ENCODE results near the gene BCLAF1.

Gene BCLAF1, protein sequence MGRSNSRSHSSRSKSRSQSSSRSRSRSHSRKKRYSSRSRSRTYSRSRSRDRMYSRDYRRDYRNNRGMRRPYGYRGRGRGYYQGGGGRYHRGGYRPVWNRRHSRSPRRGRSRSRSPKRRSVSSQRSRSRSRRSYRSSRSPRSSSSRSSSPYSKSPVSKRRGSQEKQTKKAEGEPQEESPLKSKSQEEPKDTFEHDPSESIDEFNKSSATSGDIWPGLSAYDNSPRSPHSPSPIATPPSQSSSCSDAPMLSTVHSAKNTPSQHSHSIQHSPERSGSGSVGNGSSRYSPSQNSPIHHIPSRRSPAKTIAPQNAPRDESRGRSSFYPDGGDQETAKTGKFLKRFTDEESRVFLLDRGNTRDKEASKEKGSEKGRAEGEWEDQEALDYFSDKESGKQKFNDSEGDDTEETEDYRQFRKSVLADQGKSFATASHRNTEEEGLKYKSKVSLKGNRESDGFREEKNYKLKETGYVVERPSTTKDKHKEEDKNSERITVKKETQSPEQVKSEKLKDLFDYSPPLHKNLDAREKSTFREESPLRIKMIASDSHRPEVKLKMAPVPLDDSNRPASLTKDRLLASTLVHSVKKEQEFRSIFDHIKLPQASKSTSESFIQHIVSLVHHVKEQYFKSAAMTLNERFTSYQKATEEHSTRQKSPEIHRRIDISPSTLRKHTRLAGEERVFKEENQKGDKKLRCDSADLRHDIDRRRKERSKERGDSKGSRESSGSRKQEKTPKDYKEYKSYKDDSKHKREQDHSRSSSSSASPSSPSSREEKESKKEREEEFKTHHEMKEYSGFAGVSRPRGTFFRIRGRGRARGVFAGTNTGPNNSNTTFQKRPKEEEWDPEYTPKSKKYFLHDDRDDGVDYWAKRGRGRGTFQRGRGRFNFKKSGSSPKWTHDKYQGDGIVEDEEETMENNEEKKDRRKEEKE

DNA sequence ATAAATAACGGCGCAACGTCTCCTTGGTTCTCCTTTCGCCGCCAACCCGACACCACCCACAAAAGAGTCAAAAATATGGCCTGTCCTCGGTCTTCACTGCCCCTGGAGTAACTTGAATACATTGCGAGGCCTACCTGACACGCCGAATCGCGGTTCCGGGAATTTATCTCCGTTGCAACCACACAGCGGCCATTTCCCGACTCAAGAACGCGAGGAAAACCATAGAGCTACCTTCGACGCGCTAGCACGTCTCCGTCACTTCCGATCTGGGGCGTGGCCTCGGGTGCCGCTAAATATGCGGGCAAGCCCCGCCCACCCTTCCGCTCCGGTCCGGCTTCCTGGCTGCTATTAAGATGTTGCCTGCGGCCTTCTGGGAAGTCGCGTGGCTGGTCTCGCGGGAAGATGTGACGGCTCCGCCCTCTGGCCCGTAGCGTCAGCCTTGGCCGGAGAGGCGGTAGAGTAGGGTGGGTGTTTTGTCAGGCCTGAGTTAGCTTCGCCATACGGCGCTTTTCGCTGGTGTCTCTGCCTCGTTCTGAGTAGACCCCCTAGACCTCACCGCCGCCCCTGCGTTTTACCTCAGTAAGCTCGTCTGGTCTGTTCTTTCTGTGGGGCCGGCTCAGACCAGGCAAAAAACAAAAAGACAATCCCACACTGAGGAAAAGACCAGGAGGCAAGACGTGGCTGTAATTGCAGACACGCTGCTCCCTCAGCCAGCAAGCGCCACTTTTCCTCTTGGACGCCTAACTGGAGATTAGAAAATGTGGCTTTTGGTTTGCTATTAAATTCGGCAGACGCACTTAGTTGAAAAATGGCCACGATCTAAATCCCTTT lies at the start of gene BCLAF1:
Gene BCLAF1, minus strand, starts transcription at position 268 of the 831 bp plus-strand sequence. CDS start 9,980 bp downstream, outside the sequence.
- peak; percentile 100 for DNase-seq (ENCODE audit: low spot score)

DNA sequence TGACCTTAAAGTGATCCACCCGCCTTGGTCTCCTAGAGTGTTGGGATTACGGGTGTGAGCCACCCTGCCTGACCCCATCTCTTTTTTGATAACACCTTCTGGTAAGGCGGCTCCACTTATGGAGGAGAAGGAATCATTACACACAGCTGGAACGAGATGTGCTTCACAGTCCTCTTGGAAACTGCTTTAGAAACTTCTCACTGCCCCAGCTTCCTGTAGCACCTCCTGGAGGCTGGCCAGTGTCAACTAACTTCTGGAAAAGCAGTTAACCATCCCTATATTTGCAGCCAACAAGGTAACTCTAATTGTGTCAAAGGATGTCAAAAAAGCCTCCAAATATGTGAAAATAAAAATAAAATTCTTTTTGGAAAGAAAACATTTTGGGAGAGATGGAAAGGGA lies 48.8 kb upstream of the BCLAF1 start:
- DNase-seq (ENCODE audit: low spot score), result no peak

DNA sequence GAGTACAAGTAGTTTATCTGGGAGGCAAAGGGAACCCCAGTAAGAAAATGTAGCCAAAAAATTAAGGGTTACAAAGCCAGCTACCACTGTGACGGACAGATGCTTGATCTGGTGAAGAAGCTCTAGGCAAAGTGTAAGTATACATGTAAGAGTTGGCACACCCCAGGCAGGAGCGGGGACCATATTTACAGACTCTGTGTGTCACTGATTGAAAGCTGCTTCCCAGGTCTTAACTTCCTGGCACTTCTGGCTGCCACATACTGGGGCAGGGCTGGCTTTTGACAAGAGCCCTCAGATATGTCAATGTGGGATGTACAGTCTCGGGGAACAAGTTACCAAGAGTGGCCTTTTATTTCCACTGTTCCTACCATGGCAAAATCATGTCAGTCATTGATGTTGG lies 48.0 kb upstream of the BCLAF1 start:
- DNase-seq (ENCODE audit: low spot score), result no peak

DNA sequence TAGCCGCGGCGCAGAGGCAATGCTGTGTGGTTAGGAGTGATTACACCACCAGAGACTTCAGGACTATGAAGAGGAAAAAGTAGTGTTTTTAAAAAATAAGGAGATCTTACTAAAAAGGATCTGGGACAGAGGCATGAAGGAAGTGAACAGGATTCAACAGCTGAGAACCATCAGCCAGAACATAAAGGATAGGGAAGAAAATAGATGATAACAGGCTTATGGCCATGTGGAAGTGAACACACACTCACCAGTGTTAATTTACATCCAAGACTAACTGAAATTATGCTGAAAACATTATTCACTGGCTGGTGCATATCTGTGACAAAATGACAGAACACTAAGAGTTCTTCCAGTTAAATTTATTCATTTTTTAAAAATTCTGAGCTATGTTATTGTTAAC lies 47.5 kb upstream of the BCLAF1 start:
- DNase-seq (ENCODE audit: low spot score), result no peak

DNA sequence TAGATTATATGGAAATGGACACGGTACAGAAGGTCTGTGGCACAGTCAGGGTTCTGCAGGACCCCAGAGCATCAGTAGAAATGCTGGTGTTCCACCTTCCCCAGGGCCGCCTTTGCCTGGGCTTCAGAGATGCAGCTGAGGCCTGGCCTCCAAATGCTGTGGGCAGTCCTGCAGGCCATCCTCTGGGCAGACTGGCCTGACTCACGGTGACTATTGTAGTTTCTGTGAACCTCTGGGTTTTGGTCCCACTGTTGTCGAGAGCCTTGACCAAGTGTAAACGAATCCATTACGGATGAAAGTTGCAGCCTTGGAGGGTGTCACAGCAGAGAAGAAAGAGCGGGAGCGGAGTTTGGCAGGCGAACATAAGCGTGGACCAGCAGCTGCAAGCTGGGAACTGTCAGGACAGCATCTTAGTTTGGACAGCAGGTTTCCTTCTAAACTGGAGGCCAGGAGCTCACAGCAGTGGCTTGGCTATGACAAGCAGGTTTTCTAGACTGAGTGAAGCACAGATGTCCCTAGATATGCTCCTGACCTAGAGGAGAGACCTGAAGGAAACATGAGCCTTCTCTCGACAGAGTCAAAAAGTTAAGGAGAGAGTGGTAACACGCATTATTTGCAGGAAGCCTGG lies 46.2 kb upstream of the BCLAF1 start:
- DNase-seq (ENCODE audit: low spot score), result no peak

DNA sequence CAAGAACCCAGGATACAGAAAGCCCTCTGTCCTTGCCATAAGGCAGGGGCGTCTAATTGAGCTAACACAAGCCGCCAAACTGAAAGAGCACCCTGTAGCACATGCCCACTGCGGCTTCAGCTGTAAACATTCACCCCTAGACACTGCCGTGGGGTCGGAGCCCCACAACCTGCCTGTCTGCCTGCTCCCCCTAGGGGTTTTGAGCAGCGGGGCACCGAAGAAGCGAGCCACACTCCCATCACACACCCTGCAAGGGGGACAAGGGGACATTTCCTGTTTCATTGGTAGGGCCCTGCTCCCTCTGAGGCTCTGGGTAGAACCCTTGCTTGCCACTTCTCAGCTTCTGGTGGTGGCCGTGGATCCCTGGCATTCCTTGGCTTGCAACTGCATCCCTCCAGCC lies 45.2 kb upstream of the BCLAF1 start:
- no peak for DNase-seq (ENCODE audit: low spot score)

DNA sequence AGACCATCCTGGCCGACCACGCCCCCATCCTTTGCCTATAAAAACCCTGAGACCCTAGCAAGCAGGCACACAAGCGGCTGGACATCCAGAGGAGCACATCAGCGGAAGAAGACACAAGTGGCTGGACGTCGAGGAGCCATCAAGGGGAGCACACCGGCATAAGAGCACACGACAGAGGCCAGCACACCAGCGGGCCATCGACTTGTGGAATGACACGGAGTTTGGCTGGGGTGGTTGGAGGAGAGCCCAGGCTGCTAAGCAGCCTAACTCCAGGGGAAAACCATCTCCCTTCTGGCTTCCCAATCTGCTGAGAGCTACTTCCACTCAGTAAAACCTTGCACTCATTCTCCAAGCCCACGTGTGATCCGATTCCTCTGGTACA lies 44.8 kb upstream of the BCLAF1 start:
- no peak for DNase-seq (ENCODE audit: low spot score)

DNA sequence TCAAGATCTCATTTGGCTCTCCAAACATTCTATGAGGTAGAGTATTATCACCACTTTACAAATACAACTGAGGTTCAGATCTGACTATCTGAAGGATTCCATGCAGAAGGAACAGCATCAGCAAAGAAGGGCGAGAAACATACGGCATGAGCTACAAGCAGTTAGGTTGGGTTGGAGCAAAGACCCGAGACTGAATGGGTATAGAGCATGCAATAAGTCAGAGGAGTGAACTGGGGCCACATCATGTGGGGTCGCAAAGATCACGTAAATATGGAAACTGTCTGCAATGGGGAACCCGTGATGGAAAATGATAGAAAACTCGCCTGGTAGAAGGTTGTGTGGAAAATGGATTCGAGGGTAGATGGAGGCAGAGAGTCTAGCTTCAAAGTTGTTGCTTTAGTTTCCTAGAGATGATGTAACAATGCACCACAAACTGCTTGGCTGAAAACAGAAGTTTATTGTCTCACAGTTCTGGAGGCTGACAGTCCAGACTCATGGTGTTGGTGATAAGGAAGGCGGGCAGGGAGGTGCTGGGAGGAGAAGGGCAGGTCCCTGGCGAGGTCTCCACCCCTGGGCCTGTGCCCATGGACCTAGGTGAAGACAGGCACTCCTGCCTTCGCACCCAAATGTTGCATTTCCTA lies 44.3 kb upstream of the BCLAF1 start:
- DNase-seq (ENCODE audit: low spot score), result no peak

DNA sequence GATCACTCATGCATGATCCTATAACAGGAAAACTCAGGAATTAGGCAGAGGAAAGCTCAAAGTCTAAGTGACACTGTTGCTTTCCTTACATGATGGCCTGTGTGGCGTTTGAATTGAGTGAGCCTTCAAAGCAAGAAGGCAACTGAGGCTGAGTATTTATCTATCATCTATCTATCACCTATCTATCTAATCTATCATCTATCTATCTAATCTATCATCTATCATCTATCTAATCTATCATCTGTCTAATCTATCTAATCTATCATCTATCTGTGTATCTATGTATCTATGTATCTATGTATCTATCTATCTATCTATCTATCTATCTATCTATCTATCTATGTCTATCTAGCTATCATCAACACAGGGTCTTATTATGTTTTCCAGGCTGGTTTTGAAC lies 41.8 kb upstream of the BCLAF1 start:
- DNase-seq (ENCODE audit: low spot score), result no peak

DNA sequence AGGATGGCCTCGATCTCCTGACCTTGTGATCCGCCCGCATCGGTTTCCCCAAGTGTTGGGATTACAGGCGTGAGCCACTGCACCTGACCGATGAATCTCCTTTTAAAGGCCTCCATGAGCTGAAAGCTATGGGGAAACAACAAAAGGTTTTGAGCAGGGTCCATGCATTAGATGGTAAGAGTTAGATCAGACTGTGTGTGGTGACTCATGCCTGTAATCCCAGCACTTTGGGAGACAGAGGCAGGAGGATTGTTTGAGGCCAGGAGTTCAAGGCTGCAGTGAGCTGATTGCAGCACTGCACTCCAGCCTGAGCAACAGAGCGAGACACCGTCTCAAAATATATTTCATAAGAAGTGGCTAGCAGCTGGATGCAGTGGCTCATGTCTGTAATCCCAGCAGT lies 41.0 kb upstream of the BCLAF1 start:
- DNase-seq (ENCODE audit: low spot score), result no peak

DNA sequence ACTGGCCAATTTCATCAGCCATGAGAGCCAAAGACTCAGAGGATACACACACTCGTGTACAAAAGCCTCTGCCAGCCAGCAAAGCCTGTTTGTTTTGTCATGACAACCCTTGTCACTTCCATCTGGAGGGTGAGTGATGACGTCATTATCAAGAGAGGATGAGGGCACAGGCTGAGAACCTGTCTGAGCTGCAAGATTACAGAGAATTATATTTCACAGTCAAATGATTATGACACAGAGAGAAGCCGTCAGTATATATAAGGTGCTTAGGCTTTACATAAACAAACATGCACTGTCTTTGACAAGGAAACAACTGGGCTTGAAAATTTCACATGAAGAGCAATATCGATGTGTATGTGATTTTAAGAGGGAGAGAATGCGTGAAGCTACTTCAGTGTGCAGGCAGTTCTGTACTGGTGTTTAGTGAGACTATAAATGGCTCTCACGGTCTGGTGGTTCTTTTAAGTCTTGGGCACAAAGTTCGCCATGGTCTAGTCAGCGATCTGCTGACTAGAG lies 36.5 kb upstream of the BCLAF1 start:
- DNase-seq (ENCODE audit: low spot score), result no peak

DNA sequence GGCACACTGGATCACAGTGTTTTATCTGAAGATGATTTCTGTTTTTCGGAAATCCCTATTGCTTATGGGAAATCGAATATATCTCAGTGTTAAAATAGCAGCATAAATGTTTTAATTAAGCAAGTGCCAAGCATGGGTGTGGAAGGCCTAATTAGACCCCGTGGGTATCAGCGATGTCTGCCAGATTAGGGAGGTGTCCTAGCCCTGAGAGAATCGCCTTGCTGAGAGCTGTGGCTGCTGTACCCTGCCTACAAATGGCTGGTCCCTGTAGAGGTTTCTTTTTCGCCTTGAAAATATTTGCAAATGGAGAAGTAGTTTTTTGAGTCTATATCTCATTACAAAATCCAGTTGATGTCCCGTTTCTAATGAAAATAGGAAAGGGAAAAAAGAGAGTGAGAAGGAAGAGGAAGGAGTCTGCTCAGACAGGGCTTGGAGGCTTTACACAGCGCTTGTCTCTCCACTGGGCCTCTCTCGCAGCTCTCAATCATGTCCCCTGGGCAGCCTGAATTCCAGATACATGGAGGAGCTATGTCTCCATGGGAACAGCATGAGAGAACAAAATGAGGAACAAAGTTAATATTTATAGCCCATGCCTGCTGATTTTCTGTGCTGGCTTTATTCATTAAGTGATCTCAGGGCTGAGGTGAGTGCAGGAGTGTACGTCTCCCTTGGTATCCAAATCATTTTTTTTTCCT lies 35.2 kb upstream of the BCLAF1 start:
- DNase-seq (ENCODE audit: low spot score), result no peak

DNA sequence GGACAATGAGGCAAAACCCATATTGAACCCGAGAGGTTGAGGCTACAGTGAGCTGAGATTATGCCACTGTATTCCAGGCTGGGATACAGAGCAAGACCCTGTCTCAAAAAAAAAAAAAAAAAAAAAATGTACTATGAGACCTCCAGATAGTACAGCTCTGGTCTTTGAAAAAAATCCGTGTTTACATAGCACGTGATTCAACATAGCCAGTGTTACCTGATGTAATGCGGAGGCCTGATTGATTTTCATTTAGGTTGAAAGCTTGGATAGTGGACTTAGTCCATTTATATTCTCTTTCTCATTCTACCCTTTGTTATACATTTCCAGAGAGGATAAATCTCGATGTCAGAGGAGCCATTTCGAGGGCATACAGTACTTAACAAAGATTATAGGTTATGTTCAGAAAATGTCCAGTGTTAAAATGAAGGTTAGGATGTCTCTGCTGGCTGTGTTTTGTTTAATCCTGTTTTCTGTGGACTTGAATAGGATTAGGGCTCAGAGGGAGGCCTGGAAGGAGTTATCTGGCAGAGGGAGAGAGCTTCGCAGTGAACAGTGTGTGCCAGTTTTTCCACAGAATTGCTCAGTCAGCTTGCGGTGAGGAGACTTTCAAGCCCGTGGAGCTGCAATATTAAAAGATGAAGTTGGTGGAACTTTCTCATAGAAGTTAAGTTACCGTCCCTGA lies 33.9 kb upstream of the BCLAF1 start:
- DNase-seq (ENCODE audit: low spot score), result no peak

DNA sequence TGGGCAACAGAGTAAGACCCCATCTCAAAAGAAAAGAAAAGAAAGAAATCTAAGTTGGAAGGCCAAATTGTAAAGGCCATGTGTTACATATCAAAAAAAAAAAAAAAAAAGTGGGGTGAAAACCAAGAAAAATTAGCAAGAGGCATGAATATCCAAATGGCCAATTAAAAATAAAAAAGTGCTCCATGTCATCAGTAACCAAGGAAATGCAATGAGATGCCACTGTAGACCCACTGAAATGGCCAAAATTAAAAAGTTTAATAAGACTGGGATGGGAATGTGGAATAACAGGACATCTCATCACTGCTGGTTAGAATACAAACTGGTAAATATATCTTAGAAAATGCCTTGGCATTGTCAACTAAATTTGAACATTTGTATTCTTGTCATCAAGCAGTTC lies 30.1 kb upstream of the BCLAF1 start:
- no peak for DNase-seq (ENCODE audit: low spot score)

DNA sequence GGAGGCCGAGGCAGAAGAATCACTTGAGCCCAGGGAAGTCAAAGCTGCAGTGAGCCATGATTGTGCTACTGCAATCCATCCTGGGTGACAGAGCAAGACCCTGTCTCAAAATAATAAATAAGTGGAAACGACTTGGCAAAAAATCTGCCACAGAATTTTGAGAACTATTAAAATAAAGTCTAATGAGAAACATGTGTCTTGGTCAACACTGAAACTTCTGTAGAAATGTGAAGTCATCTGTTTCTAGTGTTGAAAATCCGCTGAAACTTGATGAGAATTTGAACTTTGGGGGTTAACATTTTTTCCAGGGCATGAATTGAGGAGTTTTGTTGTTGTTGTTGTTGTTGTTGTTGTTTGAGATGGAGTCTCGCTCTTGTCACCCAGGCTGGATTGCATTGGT lies 29.0 kb upstream of the BCLAF1 start:
- no peak for DNase-seq (ENCODE audit: low spot score)

DNA sequence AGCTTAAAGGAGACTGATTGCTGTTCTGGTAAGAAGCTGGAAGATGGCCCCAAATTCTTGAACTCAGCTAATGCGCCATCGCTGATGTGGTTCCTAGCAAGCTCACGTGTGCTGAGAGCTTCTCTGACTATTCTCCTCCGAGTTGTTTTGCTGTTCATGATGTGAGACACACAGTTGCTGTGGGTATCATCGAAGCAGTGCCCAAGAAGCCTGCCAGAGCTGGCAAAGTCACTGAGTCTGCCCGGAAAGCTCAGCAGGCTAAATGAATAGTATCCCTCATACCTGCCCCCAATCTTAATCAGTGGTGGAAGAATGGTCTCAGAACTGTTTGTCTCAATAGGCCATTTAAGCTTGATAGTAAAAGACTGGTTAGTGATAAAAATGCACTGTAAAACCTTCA lies 28.3 kb upstream of the BCLAF1 start:
- DNase-seq (ENCODE audit: low spot score), result no peak

DNA sequence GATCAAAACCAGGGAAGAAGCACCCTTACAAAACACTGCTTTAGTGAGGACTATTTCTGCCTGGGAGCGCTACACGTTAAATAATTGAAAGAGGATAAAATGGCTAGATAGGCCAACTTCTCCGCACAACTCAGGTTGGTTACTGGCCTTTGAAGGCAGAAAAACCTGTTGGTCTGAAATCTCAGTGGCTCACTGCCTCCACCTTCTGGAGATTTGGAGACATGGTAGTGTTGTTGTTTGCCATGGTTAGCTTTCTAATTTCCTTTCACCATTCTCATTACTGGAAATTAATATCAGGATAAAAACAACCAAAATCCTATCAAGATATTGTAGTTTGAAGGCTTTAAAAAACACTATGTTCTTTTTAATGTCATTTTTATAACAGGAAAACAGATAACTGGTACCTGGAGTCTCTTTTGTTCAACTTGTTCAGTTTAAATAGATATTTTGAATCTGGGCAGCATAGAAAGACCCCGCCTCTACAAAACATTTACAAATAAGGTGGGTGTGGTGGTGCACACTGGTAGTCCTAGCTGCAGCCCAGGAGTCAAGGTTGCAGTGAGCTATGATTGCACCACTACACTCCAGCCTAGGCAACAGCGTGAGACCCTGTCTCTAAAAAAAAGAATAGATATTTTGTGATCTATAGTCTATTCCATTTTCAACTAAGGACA lies 27.5 kb upstream of the BCLAF1 start:
- peak; percentile 55 for DNase-seq (ENCODE audit: low spot score)

DNA sequence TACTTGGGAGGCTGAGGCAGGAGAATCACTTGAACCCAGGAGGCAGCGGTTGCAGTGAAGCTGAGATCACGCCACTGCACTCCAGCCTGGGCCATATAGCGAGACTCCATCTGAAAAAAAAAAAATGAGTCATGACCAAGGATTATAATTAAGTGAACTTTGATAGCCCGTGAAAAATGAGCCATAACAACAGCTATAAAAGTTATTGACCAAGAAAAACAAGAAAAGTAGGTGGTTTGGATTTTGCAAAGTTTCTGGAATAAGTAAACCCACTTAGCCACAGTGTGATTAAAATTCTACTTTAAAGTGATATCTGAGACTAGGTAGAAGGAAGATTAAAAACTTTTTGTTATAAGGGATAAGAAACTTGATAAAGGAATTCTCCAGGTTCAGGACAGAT lies 25.9 kb upstream of the BCLAF1 start:
- DNase-seq (ENCODE audit: low spot score), result no peak

DNA sequence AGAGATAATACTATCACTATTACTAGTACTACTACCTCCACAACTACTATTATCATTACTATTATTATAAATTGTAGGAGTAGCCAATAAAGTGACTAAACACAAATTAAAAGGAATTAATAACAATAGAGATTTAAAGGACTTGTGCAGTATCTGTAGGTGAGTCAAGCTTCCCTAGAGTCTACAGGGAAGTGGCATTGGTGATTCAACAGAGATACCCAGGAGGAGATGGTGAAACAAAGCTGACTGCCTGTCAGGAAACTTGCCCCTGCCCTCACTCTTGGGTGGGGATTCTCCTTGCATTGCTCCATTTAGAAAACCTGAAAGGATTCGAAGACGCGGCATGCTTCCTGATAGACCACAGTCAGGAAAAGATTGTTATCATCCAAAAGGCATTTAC lies 23.3 kb upstream of the BCLAF1 start:
- DNase-seq (ENCODE audit: low spot score), result no peak

Measured in putamen (tissue), 1 donor.